HG02763 (cell line): ENCODE measurements around the gene SLC6A18.

Experiments
- ATAC-seq: cut with Tn5 transposase; IDR thresholded peaks from one replicate; pipeline ENCODE4 v1.9.1; 2021; ENCODE audit warnings: mild to moderate bottlenecking, moderate library complexity; ENCODE audit not compliant: unreplicated experiment

Gene SLC6A18

GRCh38 chr5:1187234-1187949, 37.8 kb upstream of the SLC6A18 start:
- no peak for ATAC-seq

- ATAC-seq: no peak
Measured at GRCh38 chr5:1187950-1188334, 37.2 kb upstream of the SLC6A18 start.

GRCh38 chr5:1188464-1188863, 36.7 kb upstream of the SLC6A18 start:
- no peak for ATAC-seq

- no peak for ATAC-seq
Measured at GRCh38 chr5:1189269-1189668, 35.9 kb upstream of the SLC6A18 start.

- no peak for ATAC-seq
Measured at GRCh38 chr5:1190278-1190677, 34.9 kb upstream of the SLC6A18 start.

- no peak for ATAC-seq
Measured at GRCh38 chr5:1190837-1191239, 34.3 kb upstream of the SLC6A18 start.

GRCh38 chr5:1192971-1193590, 32.1 kb upstream of the SLC6A18 start:
- no peak for ATAC-seq

GRCh38 chr5:1193591-1193985, 31.6 kb upstream of the SLC6A18 start:
- no peak for ATAC-seq

GRCh38 chr5:1194378-1194777, 30.8 kb upstream of the SLC6A18 start:
- no peak for ATAC-seq

GRCh38 chr5:1195439-1195838, 29.7 kb upstream of the SLC6A18 start:
- no peak for ATAC-seq

- ATAC-seq: no peak
Measured at GRCh38 chr5:1195916-1196315, 29.3 kb upstream of the SLC6A18 start.

GRCh38 chr5:1196562-1196961, 28.6 kb upstream of the SLC6A18 start:
- no peak for ATAC-seq

GRCh38 chr5:1197876-1198666, 27.1 kb upstream of the SLC6A18 start:
- ATAC-seq: no peak

GRCh38 chr5:1199340-1199648, 25.9 kb upstream of the SLC6A18 start:
- ATAC-seq: no peak

GRCh38 chr5:1199649-1200494, 25.3 kb upstream of the SLC6A18 start:
- ATAC-seq: no peak

- ATAC-seq: no peak
Measured at GRCh38 chr5:1200495-1201326, 24.5 kb upstream of the SLC6A18 start.

GRCh38 chr5:1201327-1202025, 23.7 kb upstream of the SLC6A18 start, which contains the start of gene SLC6A19:
Gene SLC6A19 (plus strand): TSS chr5:1201595. CDS start chr5:1201651, 56 bp downstream.
- no peak for ATAC-seq

- no peak for ATAC-seq
Measured at GRCh38 chr5:1202026-1202797, 23.0 kb upstream of the SLC6A18 start.

- ATAC-seq: no peak
Measured at GRCh38 chr5:1202798-1203185, 22.4 kb upstream of the SLC6A18 start.
